HG02610 (cell line): ENCODE measurements around the gene LCN1.

Experiments
- ATAC-seq: cut with Tn5 transposase; IDR thresholded peaks from one replicate; pipeline ENCODE4 v1.9.1; 2021; ENCODE audit warnings: mild to moderate bottlenecking, moderate library complexity; ENCODE audit not compliant: unreplicated experiment

LCN1 gene

GRCh38 chr9:135565636-135566035 is 44.4 kb downstream of the LCN1 start:
- no peak for ATAC-seq

- no peak for ATAC-seq
Measured at GRCh38 chr9:135566552-135566951, 45.3 kb downstream of the LCN1 start.

GRCh38 chr9:135567311-135567710 is 46.1 kb downstream of the LCN1 start:
- ATAC-seq: no peak

GRCh38 chr9:135568026-135568425 is 46.8 kb downstream of the LCN1 start:
- no peak for ATAC-seq

GRCh38 chr9:135570456-135570855 is 49.2 kb downstream of the LCN1 start:
- no peak for ATAC-seq

GRCh38 chr9:135572233-135572632 is 51.0 kb downstream of the LCN1 start:
- ATAC-seq: no peak

GRCh38 chr9:135573124-135573523 is 51.9 kb downstream of the LCN1 start:
- no peak for ATAC-seq

- no peak for ATAC-seq
Measured at GRCh38 chr9:135574331-135574730, 53.1 kb downstream of the LCN1 start.

- ATAC-seq: no peak
Measured at GRCh38 chr9:135574943-135575342, 53.7 kb downstream of the LCN1 start.
